Activated CD8-positive, alpha-beta T cell treated with anti-CD3 and anti-CD28 coated beads, Interleukin-2, amount 10 ng/mL, durations not matched to agents 7 days and 5 days (primary cell): ENCODE results near the gene ARRB1. TPM values are rescaled to one million over a fixed set of nuclear protein-coding genes. Genes with fewer than 3 reads are reported as not detected.

Source experiments
- ATAC-seq: fragments of 150-1000 bp; cut with Tn5 transposase; one replicate; pipeline ENCODE4 v1.10.0; 2021; ENCODE audit warnings: moderate library complexity
- CTCF ChIA-PET: fragments of 350-600 bp; sonication (Branson Sonifier 250); formaldehyde crosslinking; loops from one replicate; lab custom pipeline; 2021; ENCODE audit warnings: antibody characterized with exemption; lab: Charles Lee
- POLR2A ChIA-PET: fragments of 350-600 bp; sonication (Branson Sonifier 250); formaldehyde crosslinking; loops from one replicate; lab custom pipeline; 2021; ENCODE audit warnings: antibody characterized with exemption; lab: Charles Lee
- DNase-seq: peaks from one replicate; pipeline ENCODE4 v3.0.0-alpha.2; 2020
- H3K27ac Mint-ChIP-seq: one replicate; pipeline ENCODE4 v1.8.0; 2021; ENCODE audit warnings: mild to moderate bottlenecking, mixed read lengths
- H3K27me3 Mint-ChIP-seq: one replicate; pipeline ENCODE4 v1.8.0; 2021; ENCODE audit warnings: low read depth, mixed read lengths
- H3K36me3 Mint-ChIP-seq: one replicate; pipeline ENCODE4 v1.8.0; 2021; ENCODE audit warnings: low read depth, mixed read lengths
- H3K4me1 Mint-ChIP-seq: one replicate; pipeline ENCODE4 v1.8.0; 2021; ENCODE audit warnings: low read depth, mixed read lengths
- H3K4me3 Mint-ChIP-seq: one replicate; pipeline ENCODE4 v1.8.0; 2021; ENCODE audit warnings: mild to moderate bottlenecking, mixed read lengths
- H3K9me3 Mint-ChIP-seq: one replicate; pipeline ENCODE4 v1.8.0; 2022; ENCODE audit warnings: mixed read lengths; ENCODE audit not compliant: insufficient read depth
- microRNA-seq: library from miRNA; unstranded; fragments of <30 nt; microRNA quantifications from one replicate; pipeline ENCODE4 v1.2.0, GENCODE V29; 2022
- total RNA-seq, 2 experiments: library from RNA; stranded (reverse); gene quantifications; one replicate each; pipeline ENCODE4 v1.2.3, GENCODE V29; 2021

ARRB1 gene
- total RNA-seq, 2 experiments from 2014 or later = 69.4 to 82.6 TPM

DNA sequence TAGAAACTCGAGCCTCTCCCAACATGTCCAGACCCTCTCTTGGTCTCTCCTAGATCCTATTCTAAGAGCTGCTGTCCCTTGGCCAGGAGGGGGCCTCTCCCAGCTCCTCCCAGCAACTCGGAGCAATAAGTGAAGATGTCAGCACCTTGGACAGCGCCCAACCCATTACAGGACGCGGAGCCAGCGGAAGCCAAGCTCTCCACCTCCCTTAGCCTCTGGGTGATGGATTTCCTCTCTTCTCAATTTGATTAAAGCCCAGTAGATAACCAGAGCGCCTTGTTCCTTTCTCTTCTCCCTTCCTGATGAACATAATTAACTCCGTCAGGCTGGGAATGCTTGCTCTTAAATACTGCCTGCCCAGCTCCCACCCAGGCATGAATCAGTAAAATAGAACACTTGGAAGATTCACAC is 137.0 kb downstream of the ARRB1 start:
- CTCF ChIA-PET = interaction anchor here (0.5 to 1.9 kb wide), 12 partner anchors 9 to 75 kb away, joined by 3 to 21 read pairs (median 4); partner anchors contain the start of gene TPBGL
- Mint-ChIP-seq H3K9me3 (no peaks in the 10 kb centered on the region), H3K27me3 (peaks cover 27% of the 10 kb centered on the region), H3K4me1 (no peaks in the 10 kb centered on the region), H3K4me3 (no peak overlapping the region), H3K36me3 (no peaks in the 10 kb centered on the region), H3K27ac (no peak overlapping the region)
- ATAC-seq (peak; percentile 87), DNase-seq (peak; percentile 93)
- POLR2A ChIA-PET = no interaction called here

Small RNA genes lying within 50 kb of the gene (microRNA-seq; reads per million reads assigned to microRNA genes)
- gene MIR326 = 72.9 reads per million, percentile 55 among the genes with 10 or more reads in this experiment

Other genes starting within 250 kb of the ARRB1 start
- not detected for gene SLCO2B1, start 200.6 kb downstream of the ARRB1 start, total RNA-seq
- under 1 TPM in 1 of 2 experiments, not detected in 1; 0.13 TPM for gene TPBGL, start 110.9 kb downstream of the ARRB1 start, total RNA-seq
- gene RPS3, start 47.9 kb upstream of the ARRB1 start, total RNA-seq = 1,000 to 10,000 TPM; 2,820 to 2,871 TPM
- gene KLHL35, start 81.5 kb upstream of the ARRB1 start, total RNA-seq = under 1 TPM; 0.26 to 0.31 TPM
- gene GDPD5, start 174.3 kb upstream of the ARRB1 start, total RNA-seq = 10 to 100 TPM; 23.1 to 26.6 TPM
- 10 to 100 TPM in 1 of 2 experiments, 1 to 10 TPM in 1; 9.3 to 10.8 TPM for gene SERPINH1, start 210.6 kb upstream of the ARRB1 start, total RNA-seq